NCI-H2081 (cell line): ENCODE measurements around the gene GPR37L1.

Source experiments
- DNase-seq, 2 experiments: peaks; one replicate each; lab custom pipeline; 2025; lab: John Stamatoyannopoulos, UW

Gene GPR37L1

GRCh38 chr1:202122639-202123335, at the start of gene GPR37L1:
Gene GPR37L1, plus strand, starts transcription at chr1:202122917. Its CDS starts 47 bp downstream, at chr1:202122964.
- DNase-seq = peak in 1 of 2 experiments; percentile 12

GRCh38 chr1:202073206-202073605, 49.5 kb upstream of the GPR37L1 start:
- DNase-seq = no peak

- no peak for DNase-seq
Measured at GRCh38 chr1:202074985-202075384, 47.7 kb upstream of the GPR37L1 start.

- DNase-seq = no peak
Measured at GRCh38 chr1:202075389-202075788, 47.3 kb upstream of the GPR37L1 start.

- DNase-seq = no peak
Measured at GRCh38 chr1:202076050-202076511, 46.6 kb upstream of the GPR37L1 start.

GRCh38 chr1:202078241-202078640, 44.5 kb upstream of the GPR37L1 start:
- DNase-seq = no peak

GRCh38 chr1:202081992-202082391, 40.7 kb upstream of the GPR37L1 start:
- DNase-seq = no peak

GRCh38 chr1:202084791-202085681, 37.7 kb upstream of the GPR37L1 start:
- DNase-seq = peak; percentile 91 to 97

GRCh38 chr1:202085682-202086373, 36.9 kb upstream of the GPR37L1 start:
- peak; percentile 47 to 78 for DNase-seq

- DNase-seq = no peak
Measured at GRCh38 chr1:202086579-202087350, 36.0 kb upstream of the GPR37L1 start.

GRCh38 chr1:202088206-202088605, 34.5 kb upstream of the GPR37L1 start:
- no peak for DNase-seq

- DNase-seq = no peak
Measured at GRCh38 chr1:202090994-202091393, 31.7 kb upstream of the GPR37L1 start.

- DNase-seq = no peak
Measured at GRCh38 chr1:202093858-202094257, 28.9 kb upstream of the GPR37L1 start.

GRCh38 chr1:202101184-202101583, 21.5 kb upstream of the GPR37L1 start:
- DNase-seq = peak; percentile 66 to 79

- no peak for DNase-seq
Measured at GRCh38 chr1:202104073-202104472, 18.6 kb upstream of the GPR37L1 start.

- peak; percentile 68 to 82 for DNase-seq
Measured at GRCh38 chr1:202105571-202106339, 17.0 kb upstream of the GPR37L1 start.

- DNase-seq = peak; percentile 48 to 76
Measured at GRCh38 chr1:202106340-202107254, 16.1 kb upstream of the GPR37L1 start.

GRCh38 chr1:202107321-202107761, 15.4 kb upstream of the GPR37L1 start:
- DNase-seq = peak; percentile 96 to 99
